Measurements from ENCODE around the gene ZNF420. TPM values are rescaled to one million over a fixed set of nuclear protein-coding genes. Genes with fewer than 3 reads are reported as not detected.
"Not testable (repeated sequence)": the region's sequence is repeated elsewhere in the genome, so short reads cannot be mapped to it uniquely, and the experiment has no call there.

ZNF420 gene
- total RNA-seq, 5 donors from 2014 or later (not counting 1 experiment from before 2014, with no cell fraction given) = 9.5 to 28.2 (median 26.2) TPM

DNA sequence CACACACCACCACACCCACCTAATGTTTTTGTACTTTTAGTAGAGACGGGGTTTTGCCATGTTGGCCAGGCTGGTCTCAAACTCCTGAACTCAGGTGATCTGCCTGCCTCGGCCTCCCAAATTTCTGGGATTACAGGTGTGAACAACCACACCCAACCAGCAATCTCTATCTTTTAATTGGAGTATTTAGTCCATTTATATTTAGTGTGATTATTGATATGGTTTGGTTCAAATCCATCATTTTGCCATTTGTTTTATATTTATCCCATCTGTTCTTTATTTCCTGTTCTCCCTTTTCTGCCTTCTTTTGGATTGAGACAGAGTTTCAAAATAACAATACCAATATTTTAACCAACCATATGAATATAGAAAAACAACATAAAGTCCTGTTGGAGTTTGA, 4.1 kb downstream of the ZNF420 start:
- peaks cover 6 to 18% of the 10 kb centered on the region in 2 experiments for H3K4me1 ChIP-seq (ENCODE audit: control insufficient read depth in 1 of 2, extremely low read depth in 1 of 2, insufficient read depth in 2 of 2, low read length in 2 of 2)
- Mint-ChIP-seq H3K27me3 (no peaks in the 10 kb centered on the region), H3K4me1 (peaks cover 30 to 36% (median 31%) of the 10 kb centered on the region in 3 donors), H3K9me3 (peaks cover 20 to 40% (median 31%) of the 10 kb centered on the region in 3 donors), H3K27ac (no peak overlapping the region), H3K4me3 (no peak overlapping the region), H3K36me3 (peaks cover 62% of the 10 kb centered on the region)
- POLR2A ChIA-PET = no interaction called here
- no peak for ATAC-seq (replicated peaks in 1 of 4)
- no peak overlapping the region for H3K4me3 ChIP-seq (ENCODE audit: control insufficient read depth in 1 of 2, extremely low read depth in 1 of 2, low read length in 1 of 2)
- no peak for DNase-seq
- H3K27ac ChIP-seq (ENCODE audit: low read length) = no peak overlapping the region
- CTCF ChIA-PET = no interaction called here
- no peaks in the 10 kb centered on the region for H3K27me3 ChIP-seq (replicated peaks in 1 of 2; ENCODE audit: control insufficient read depth in 2 of 2, extremely low read depth in 1 of 2, insufficient read depth in 2 of 2, low read length in 1 of 2)
- WGBS (ENCODE audit: insufficient coverage) = 86% methylated on average over 1 of the region's 2 CpGs
- peaks cover 0 to 14% of the 10 kb centered on the region in 2 donors for H3K36me3 ChIP-seq (ENCODE audit: control insufficient read depth in 2 of 2, extremely low read depth in 1 of 2, insufficient read depth in 1 of 2, low read length in 1 of 2)
- peaks cover 11% of the 10 kb centered on the region for H3K9me3 ChIP-seq

DNA sequence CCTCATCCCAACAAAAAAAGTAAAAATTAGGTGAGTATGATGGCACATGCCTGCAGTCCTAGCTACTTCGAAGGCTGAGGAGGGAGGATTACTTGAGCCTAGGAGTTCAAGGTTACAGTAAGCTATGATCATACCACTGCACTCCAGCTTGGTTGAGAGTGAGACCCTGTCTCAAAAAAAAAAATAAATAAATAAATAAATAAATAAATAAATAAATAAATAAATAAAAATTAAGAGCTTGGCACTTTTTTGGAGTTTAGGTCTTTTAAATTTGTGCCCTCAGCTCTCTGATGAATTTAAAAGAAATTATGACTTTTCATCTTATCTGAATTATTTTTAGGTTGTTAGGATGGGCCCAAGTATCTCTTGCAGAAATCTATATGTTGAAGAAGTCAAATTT, 8.9 kb downstream of the ZNF420 start:
- Mint-ChIP-seq H3K9me3 (peaks cover 27 to 55% (median 41%) of the 10 kb centered on the region in 3 donors), H3K27me3 (no peaks in the 10 kb centered on the region), H3K4me3 (no peak overlapping the region), H3K4me1 (peaks cover 0 to 6% (median 1%) of the 10 kb centered on the region in 3 donors), H3K27ac (no peak overlapping the region), H3K36me3 (peaks cover 85% of the 10 kb centered on the region)
- Histone ChIP-seq H3K4me3 (ENCODE audit: control insufficient read depth in 1 of 2, extremely low read depth in 1 of 2, low read length in 1 of 2) (no peak overlapping the region), H3K4me1 (ENCODE audit: control insufficient read depth in 1 of 2, extremely low read depth in 1 of 2, insufficient read depth in 2 of 2, low read length in 2 of 2) (no peaks in the 10 kb centered on the region), H3K27ac (ENCODE audit: low read length) (no peak overlapping the region), H3K36me3 (ENCODE audit: control insufficient read depth in 2 of 2, extremely low read depth in 1 of 2, insufficient read depth in 1 of 2, low read length in 1 of 2) (peaks cover 10 to 44% of the 10 kb centered on the region in 2 donors), H3K27me3 (replicated peaks in 1 of 2; ENCODE audit: control insufficient read depth in 2 of 2, extremely low read depth in 1 of 2, insufficient read depth in 2 of 2, low read length in 1 of 2) (no peaks in the 10 kb centered on the region), H3K9me3 (peaks cover 21% of the 10 kb centered on the region)
- POLR2A ChIA-PET = no interaction called here
- CTCF ChIA-PET = interaction anchor here in 1 of 2 donors (0.7 kb wide), 1 partner anchor 15 kb away, joined by 3 read pairs; no protein-coding TSS in a partner anchor
- WGBS (ENCODE audit: insufficient coverage) = no CpG with 5 or more reads among the region's 1 CpG
- ATAC-seq (replicated peaks in 1 of 4) = no peak
- no peak for DNase-seq

DNA sequence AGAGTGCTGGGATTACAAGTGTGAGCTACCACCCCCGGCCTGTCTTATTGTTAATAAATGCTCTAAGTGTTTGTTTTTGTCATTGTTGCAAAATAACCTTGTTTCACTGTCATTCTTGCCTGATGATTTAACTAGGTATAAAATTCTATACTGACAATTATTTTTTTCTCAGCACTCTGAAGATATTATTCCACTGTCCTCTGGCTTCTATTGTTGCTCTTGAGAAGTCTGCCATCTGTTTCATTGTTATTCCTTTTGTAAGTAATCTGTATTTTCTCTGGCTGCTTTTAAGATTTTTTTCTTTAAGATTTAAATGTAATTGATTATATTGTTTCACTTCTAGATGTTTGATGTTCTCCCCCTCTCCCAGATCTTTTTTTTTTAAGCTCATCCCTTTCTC, 17.6 kb downstream of the ZNF420 start:
- no CpG with 5 or more reads among the region's 1 CpG for WGBS (ENCODE audit: insufficient coverage)
- Mint-ChIP-seq H3K36me3 (peaks cover 100% of the 10 kb centered on the region), H3K27me3 (no peaks in the 10 kb centered on the region), H3K4me1 (no peaks in the 10 kb centered on the region), H3K27ac (no peak overlapping the region), H3K9me3 (peaks cover 19 to 63% (median 55%) of the 10 kb centered on the region in 3 donors), H3K4me3 (no peak overlapping the region)
- ATAC-seq (replicated peaks in 1 of 4) = no peak
- ChIA-PET POLR2A (no interaction called here), CTCF (no interaction called here)
- Histone ChIP-seq H3K36me3 (ENCODE audit: control insufficient read depth in 2 of 2, extremely low read depth in 1 of 2, insufficient read depth in 1 of 2, low read length in 1 of 2) (peaks cover 23 to 68% of the 10 kb centered on the region in 2 donors), H3K27ac (ENCODE audit: low read length) (no peak overlapping the region), H3K4me1 (ENCODE audit: control insufficient read depth in 1 of 2, extremely low read depth in 1 of 2, insufficient read depth in 2 of 2, low read length in 2 of 2) (no peaks in the 10 kb centered on the region), H3K9me3 (peaks cover 18% of the 10 kb centered on the region), H3K4me3 (ENCODE audit: control insufficient read depth in 1 of 2, extremely low read depth in 1 of 2, low read length in 1 of 2) (peak overlapping the region in 1 of 2 donors; percentile 32), H3K27me3 (replicated peaks in 1 of 2; ENCODE audit: control insufficient read depth in 2 of 2, extremely low read depth in 1 of 2, insufficient read depth in 2 of 2, low read length in 1 of 2) (no peaks in the 10 kb centered on the region)
- no peak for DNase-seq

DNA sequence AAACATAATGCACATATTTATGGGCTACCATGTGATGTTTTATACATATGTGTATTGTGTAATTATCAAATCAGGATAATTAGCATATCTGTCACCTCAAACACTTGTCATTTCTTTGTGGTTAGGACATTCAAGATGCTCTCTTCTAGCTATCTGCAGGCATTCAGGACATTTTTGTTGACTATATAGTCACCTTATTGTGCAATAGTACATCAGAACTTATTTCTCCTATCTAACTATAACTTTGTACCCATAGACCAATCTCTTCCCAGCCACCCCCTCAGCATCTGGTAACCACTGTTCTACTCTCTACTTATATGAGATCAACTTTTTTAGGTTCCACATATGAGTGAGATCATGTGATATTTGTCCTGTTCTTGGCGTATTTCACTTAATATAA, 20.3 kb downstream of the ZNF420 start:
- peaks cover 28 to 58% (median 55%) of the 10 kb centered on the region in 3 donors for H3K9me3 Mint-ChIP-seq
- no peak overlapping the region for H3K27ac ChIP-seq (ENCODE audit: low read length)
- H3K4me3 Mint-ChIP-seq = no peak overlapping the region
- no peaks in the 10 kb centered on the region for H3K27me3 Mint-ChIP-seq
- POLR2A ChIA-PET = no interaction called here
- no peak for ATAC-seq (replicated peaks in 1 of 4)
- no peaks in the 10 kb centered on the region for H3K4me1 ChIP-seq (ENCODE audit: control insufficient read depth in 1 of 2, extremely low read depth in 1 of 2, insufficient read depth in 2 of 2, low read length in 2 of 2)
- no CpG with 5 or more reads among the region's 1 CpG for WGBS (ENCODE audit: insufficient coverage)
- no peak overlapping the region for H3K27ac Mint-ChIP-seq
- DNase-seq = no peak
- no peak overlapping the region for H3K4me3 ChIP-seq (ENCODE audit: control insufficient read depth in 1 of 2, extremely low read depth in 1 of 2, low read length in 1 of 2)
- H3K36me3 Mint-ChIP-seq = peaks cover 99% of the 10 kb centered on the region
- no peaks in the 10 kb centered on the region for H3K27me3 ChIP-seq (replicated peaks in 1 of 2; ENCODE audit: control insufficient read depth in 2 of 2, extremely low read depth in 1 of 2, insufficient read depth in 2 of 2, low read length in 1 of 2)
- H3K4me1 Mint-ChIP-seq = no peaks in the 10 kb centered on the region
- CTCF ChIA-PET = no interaction called here
- H3K36me3 ChIP-seq (ENCODE audit: control insufficient read depth in 2 of 2, extremely low read depth in 1 of 2, insufficient read depth in 1 of 2, low read length in 1 of 2) = peaks cover 28 to 62% of the 10 kb centered on the region in 2 donors
- H3K9me3 ChIP-seq = peaks cover 20% of the 10 kb centered on the region

DNA sequence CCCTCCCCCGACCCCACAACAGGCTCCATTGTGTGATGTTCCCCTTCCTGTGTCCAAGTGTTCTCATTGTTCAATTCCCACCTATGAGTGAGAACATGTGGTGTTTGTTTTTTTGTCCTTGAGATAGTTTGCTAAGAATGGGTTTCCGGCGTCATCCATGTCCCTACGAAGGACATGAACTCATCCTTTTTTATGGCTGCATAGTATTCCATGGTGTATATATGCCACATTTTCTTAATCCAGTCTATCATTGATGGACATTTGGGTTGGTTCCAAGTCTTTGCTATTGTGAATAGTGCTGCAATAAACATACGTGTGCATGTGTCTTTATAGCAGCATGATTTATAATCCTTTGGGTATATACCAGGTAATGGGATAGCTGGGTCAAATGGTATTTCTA, 25.9 kb downstream of the ZNF420 start:
- CTCF ChIA-PET; ATAC-seq (replicated peaks in 1 of 4); H3K4me3 ChIP-seq (ENCODE audit: control insufficient read depth in 1 of 2, extremely low read depth in 1 of 2, low read length in 1 of 2); POLR2A ChIA-PET; H3K4me1 ChIP-seq (ENCODE audit: control insufficient read depth in 1 of 2, extremely low read depth in 1 of 2, insufficient read depth in 2 of 2, low read length in 2 of 2); H3K27me3 ChIP-seq (replicated peaks in 1 of 2; ENCODE audit: control insufficient read depth in 2 of 2, extremely low read depth in 1 of 2, insufficient read depth in 2 of 2, low read length in 1 of 2); H3K27me3 Mint-ChIP-seq; H3K27ac ChIP-seq (ENCODE audit: low read length); DNase-seq; H3K27ac Mint-ChIP-seq; H3K4me3 Mint-ChIP-seq; H3K4me1 Mint-ChIP-seq: not testable (repeated sequence)
- Histone ChIP-seq H3K9me3 (peaks cover 12% of the 10 kb centered on the region), H3K36me3 (ENCODE audit: control insufficient read depth in 2 of 2, extremely low read depth in 1 of 2, insufficient read depth in 1 of 2, low read length in 1 of 2) (peaks cover 16 to 51% of the 10 kb centered on the region in 2 donors)
- peaks cover 19 to 66% (median 60%) of the 10 kb centered on the region in 3 donors for H3K9me3 Mint-ChIP-seq
- WGBS (ENCODE audit: insufficient coverage) = no CpG with 5 or more reads among the region's 5 CpGs
- peaks cover 94% of the 10 kb centered on the region for H3K36me3 Mint-ChIP-seq

DNA sequence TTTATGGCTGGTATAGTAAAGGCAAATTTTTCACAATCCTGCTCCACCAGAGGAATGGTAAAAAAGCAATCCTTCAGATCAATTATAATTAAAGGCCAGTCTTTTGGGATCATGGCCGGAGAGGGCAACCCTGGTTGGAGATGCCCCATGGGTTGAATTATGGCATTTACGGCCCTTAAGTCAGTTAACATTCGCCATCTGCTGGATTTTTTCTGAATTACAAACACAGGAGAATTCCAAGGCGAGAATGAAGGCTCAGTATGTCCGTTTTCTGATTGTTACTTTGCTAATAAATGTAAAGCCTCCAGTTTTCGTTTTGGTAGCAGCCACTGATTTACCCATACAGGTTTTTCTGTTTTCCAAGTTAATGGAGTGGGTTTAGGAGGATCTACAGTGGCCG, 33.5 kb downstream of the ZNF420 start:
- Histone ChIP-seq H3K36me3 (ENCODE audit: control insufficient read depth in 2 of 2, extremely low read depth in 1 of 2, insufficient read depth in 1 of 2, low read length in 1 of 2) (peaks cover 8 to 46% of the 10 kb centered on the region in 2 donors), H3K9me3 (peaks cover 14% of the 10 kb centered on the region)
- CTCF ChIA-PET; H3K27ac Mint-ChIP-seq; H3K4me3 ChIP-seq (ENCODE audit: control insufficient read depth in 1 of 2, extremely low read depth in 1 of 2, low read length in 1 of 2); H3K27me3 ChIP-seq (replicated peaks in 1 of 2; ENCODE audit: control insufficient read depth in 2 of 2, extremely low read depth in 1 of 2, insufficient read depth in 2 of 2, low read length in 1 of 2); H3K27me3 Mint-ChIP-seq; H3K4me3 Mint-ChIP-seq; H3K4me1 Mint-ChIP-seq; DNase-seq; H3K4me1 ChIP-seq (ENCODE audit: control insufficient read depth in 1 of 2, extremely low read depth in 1 of 2, insufficient read depth in 2 of 2, low read length in 2 of 2); H3K27ac ChIP-seq (ENCODE audit: low read length); POLR2A ChIA-PET; ATAC-seq (replicated peaks in 1 of 4): not testable (repeated sequence)
- WGBS (ENCODE audit: insufficient coverage) = 96% methylated on average over 5 of the region's 7 CpGs
- Mint-ChIP-seq H3K36me3 (peaks cover 98% of the 10 kb centered on the region), H3K9me3 (peaks cover 13 to 80% (median 80%) of the 10 kb centered on the region in 3 donors)

DNA sequence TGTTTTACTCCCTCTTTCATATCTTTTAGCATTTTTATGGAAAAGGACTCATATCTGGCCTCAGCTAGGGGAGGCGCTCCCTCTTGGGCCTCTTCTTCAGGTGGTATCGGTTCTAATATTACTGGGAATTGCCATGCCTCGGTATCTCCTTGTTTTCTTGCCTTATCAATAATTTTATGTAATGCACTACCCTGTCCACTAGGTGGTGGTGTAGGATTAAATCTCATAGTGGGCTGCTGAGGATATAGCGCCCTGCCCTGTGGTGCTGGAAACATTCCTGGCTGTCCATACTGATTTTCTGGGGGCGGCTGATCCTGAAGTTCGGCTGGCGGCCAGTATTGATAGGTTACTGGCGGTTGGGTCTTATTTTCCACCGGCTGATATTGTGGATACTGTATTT, 35.8 kb downstream of the ZNF420 start:
- Histone ChIP-seq H3K36me3 (ENCODE audit: control insufficient read depth in 2 of 2, extremely low read depth in 1 of 2, insufficient read depth in 1 of 2, low read length in 1 of 2) (peaks cover 5 to 36% of the 10 kb centered on the region in 2 donors), H3K27me3 (replicated peaks in 1 of 2; ENCODE audit: control insufficient read depth in 2 of 2, extremely low read depth in 1 of 2, insufficient read depth in 2 of 2, low read length in 1 of 2) (no peaks in the 10 kb centered on the region), H3K27ac (ENCODE audit: low read length) (no peak overlapping the region), H3K4me3 (ENCODE audit: control insufficient read depth in 1 of 2, extremely low read depth in 1 of 2, low read length in 1 of 2) (peak overlapping the region in 1 of 2 donors; percentile 35), H3K4me1 (ENCODE audit: control insufficient read depth in 1 of 2, extremely low read depth in 1 of 2, insufficient read depth in 2 of 2, low read length in 2 of 2) (no peaks in the 10 kb centered on the region), H3K9me3 (peaks cover 13% of the 10 kb centered on the region)
- POLR2A ChIA-PET = no interaction called here
- DNase-seq = no peak
- WGBS (ENCODE audit: insufficient coverage) = 91% methylated on average over 4 of the region's 9 CpGs
- CTCF ChIA-PET = no interaction called here
- no peak overlapping the region for H3K27ac Mint-ChIP-seq
- H3K36me3 Mint-ChIP-seq = peaks cover 80% of the 10 kb centered on the region
- H3K27me3 Mint-ChIP-seq = no peaks in the 10 kb centered on the region
- H3K4me1 Mint-ChIP-seq = no peaks in the 10 kb centered on the region
- no peak for ATAC-seq (replicated peaks in 1 of 4)
- no peak overlapping the region for H3K4me3 Mint-ChIP-seq
- peaks cover 13 to 62% (median 57%) of the 10 kb centered on the region in 3 donors for H3K9me3 Mint-ChIP-seq

Data from T-cell (primary cell).